AML-193 (cell line): ENCODE data around the gene ATP2C2.
"Not testable (repeated sequence)": the region's sequence is repeated elsewhere in the genome, so short reads cannot be mapped to it uniquely, and the experiment has no call there.

Experiments
- DNase-seq, 2 experiments: peaks; one replicate each; lab custom pipeline; 2025; lab: John Stamatoyannopoulos, UW

The ATP2C2 gene

DNA sequence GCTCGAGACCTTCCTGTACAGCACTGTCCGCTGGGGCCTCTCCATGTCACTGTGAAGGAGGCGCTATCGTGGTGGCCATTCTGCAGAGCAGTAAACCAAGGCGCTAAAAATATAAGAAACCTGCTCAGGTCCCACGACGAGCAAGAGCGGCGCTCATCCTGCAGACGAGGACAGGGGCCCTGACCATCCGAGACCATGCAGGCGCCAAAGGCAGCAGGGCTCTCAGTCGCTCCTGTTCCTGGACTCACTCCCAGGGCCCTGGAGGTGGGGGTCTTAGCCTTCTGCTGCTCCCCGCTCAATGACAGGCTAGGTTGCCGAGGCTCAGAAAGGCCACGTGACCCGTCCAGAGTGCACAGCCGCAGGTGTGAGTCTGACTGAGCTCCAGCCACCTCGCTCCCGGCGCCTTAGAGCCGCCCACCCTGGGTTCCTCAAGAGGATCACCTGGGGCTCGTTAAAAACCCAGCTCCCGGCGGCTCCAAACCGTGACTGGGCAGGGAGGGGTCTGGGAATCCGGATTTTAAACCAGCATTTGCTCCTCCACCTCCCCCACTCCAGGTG lies 509 bp upstream of the ATP2C2 start:
- no peak for DNase-seq

DNA sequence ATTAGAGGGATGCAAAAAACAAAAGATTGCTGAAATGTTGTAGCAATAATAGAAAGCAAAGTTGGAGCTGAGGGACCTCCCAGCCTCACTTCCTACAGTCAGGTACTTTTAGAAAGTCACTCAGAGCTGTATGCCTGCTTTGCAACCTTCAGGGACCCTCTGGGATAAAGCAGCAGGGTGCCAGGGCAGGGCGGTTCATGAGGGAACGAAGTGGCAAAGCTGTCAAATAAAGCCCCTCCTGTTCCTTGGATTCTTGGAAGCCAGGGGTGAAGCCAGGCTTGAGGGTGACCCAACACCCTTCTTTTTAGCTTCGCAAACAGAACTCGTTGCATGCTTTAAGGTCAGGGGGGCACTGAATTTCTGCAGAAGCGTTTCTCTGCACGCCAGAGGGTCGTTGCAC lies 767 bp downstream of the ATP2C2 start:
- DNase-seq, result no peak

GRCh38 chr16:84369938-84370627 lies 1.7 kb downstream of the ATP2C2 start:
- DNase-seq, result no peak

- no peak for DNase-seq
Measured at GRCh38 chr16:84370723-84371552, 2.6 kb downstream of the ATP2C2 start.

- no peak for DNase-seq
Measured at GRCh38 chr16:84371553-84371865, 3.2 kb downstream of the ATP2C2 start.

DNA sequence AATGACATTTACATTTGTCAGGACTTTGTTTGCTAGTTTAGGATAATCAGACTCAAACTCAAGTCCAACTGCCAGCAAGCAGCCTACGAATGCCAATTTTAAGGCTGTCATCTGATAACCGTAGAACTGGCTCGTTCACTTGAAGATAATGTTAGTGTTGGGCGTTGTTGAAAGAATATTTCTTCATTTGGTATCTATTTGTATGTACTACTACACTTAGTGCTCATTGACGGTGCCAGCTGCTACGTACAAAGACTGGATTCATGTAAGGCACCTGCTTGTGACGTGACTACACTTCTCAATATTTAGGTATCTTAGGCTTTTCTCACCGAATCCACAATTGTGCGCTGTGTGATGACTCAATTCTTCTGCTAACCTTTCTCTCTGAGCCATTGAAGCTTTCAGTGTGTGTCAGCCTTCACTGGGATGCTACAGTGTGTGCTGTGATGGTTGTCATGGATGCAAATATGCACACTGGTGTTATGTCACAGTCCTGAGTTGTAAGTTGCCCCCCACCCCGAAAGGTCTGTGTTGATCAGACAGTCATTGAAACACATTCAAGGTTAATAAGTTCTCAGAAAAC lies 5.7 kb downstream of the ATP2C2 start:
- no peak for DNase-seq

- no peak for DNase-seq
Measured at GRCh38 chr16:84378099-84378498, 9.8 kb downstream of the ATP2C2 start.

DNA sequence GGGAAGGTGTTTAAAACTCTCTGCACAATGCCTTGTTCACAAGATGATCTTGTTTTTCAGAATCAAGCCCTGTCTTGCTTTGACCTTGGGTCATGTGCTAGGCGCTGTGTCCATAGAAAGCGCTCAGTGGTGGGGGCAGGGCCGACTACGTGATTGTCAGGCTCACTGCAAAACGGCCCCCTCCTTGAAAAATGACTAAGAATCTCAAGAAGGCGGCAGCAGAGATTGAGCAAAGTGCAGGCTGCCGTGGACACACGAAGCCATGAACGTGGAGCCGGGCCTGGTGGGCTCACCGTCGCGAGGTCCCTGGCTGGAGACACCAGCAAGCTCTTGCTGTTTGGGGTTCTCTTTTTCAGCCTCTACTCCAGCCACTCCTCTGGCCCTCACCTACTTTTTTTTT lies 10.2 kb downstream of the ATP2C2 start:
- DNase-seq, result no peak

DNA sequence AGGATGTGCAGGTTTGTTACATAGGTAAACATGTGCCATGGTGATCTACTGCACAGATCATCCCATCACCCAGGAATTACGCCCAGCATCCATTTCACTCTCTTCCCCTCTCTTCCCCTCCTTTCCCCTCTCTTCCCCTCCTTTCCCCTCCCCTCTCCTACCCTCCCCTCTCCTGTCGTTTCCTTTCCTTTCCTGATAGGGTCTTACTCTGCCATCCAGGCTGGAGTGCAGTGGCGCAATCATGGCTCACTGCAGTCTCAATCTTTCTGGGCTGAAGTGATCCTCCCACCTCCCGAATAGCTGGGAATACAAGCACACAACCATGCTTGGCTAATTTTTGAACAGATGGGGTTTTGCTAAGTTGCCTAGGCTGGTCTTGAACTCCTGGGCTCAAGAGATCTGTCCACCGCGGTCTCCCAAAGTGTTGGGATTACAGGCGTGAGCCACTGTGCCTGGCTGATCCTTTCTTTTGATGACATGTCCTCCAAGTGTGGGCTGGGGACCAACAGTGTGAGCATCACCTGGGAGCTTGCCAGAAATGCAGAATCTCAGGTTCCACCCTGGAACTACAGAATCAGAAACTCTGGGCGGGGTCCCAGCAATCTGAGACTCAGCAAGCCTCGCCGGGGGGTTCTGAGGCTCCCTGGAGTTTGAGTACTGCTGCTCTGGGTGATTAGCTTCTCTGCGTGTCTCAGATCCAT lies 10.8 kb downstream of the ATP2C2 start:
- no peak for DNase-seq

DNA sequence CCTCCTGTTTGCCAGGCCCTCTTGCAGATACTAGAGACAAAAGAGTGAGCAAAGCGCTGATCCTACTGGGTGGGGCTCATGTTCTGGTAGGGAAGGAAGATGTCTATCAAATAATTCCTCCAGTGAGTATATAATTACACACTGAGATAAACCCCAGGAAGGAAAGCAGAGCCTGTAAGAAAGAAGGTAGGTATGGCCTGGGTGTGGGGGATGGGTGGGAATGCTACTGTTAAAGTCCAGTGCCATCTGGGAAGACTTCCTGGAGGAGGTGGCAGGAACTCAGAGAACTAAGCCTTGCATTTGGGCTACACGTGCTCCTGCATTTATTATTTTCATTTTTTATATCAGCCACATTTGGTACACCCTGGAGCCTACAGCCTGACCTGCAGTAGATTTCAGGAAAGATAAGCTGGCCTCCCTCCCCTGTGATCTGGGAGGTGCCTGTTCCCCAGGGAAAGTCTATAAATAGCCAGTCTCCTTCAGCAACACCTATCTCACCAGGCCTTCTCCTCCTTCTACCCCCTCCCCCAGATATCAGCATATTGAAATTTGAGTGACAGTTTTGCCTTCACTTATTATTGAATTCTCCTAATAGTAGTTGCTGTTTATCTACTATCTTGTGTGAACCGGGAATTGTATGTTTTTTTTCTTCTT lies 11.5 kb downstream of the ATP2C2 start:
- no peak for DNase-seq

DNA sequence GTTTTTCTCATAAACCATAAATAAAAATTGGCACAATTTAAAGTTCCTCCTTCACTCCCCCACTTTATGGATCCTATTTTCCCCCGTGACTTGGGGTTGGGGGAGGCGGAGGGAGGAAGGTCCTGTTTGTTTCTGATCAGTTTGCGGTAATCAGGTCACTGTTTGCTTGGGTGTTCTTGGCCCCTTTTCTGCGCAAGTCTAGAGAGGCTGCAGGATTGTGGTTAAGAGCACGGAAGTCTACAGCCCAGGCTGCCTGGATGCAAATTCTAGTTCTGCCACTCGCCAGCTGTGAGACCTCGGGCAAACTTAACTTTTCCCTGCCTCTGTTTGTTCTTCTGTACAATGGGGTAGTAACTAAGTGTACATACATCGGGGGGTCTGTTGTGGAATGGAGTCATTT lies 12.1 kb downstream of the ATP2C2 start:
- DNase-seq, result no peak

DNA sequence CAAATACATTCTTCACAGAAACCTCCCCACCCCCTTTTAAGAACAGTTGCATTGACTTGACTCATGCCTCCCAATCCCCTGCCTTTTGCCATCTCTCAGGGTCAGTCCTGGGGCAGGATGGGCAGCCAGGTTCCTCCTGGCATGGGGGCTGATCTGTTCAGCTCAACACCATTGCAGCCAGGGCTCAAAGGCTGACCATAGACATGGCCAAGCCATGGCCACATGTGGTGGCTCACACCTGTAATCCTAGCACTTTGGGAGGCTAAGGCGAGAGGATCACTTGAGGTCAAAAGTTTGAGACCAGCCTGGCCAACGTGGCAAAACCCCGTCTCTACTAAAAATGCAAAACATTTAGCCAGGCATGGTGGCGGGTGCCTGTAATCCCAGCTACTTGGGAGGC lies 14.1 kb downstream of the ATP2C2 start:
- DNase-seq, result no peak

DNA sequence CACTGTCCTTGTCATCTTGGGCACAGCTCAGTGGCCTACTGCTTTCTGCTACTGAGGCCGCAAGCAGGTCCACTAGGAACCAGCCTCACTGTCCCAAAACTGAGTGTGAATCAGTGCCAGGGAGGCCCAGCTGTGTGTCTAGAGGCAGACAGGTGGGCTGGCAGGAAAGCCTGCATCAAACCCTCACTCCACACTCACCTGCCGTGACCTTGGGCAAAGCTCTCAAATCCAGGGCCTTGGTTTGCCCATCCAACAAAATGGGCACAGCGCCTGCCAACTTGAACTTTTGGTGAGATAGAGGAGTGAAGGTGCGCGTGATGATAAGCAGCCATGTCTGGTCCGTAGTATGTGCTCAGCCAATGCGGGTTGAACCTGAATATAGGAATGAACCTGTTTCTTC lies 14.8 kb downstream of the ATP2C2 start:
- no peak for DNase-seq

- no peak for DNase-seq
Measured at GRCh38 chr16:84386047-84386446, 17.7 kb downstream of the ATP2C2 start.

- DNase-seq, result no peak
Measured at GRCh38 chr16:84387021-84387420, 18.7 kb downstream of the ATP2C2 start.

- no peak for DNase-seq
Measured at GRCh38 chr16:84390131-84390785, 21.9 kb downstream of the ATP2C2 start.

- DNase-seq, result no peak
Measured at GRCh38 chr16:84391151-84392030, 23.1 kb downstream of the ATP2C2 start.

GRCh38 chr16:84392031-84392360 lies 23.7 kb downstream of the ATP2C2 start:
- DNase-seq, result no peak

DNA sequence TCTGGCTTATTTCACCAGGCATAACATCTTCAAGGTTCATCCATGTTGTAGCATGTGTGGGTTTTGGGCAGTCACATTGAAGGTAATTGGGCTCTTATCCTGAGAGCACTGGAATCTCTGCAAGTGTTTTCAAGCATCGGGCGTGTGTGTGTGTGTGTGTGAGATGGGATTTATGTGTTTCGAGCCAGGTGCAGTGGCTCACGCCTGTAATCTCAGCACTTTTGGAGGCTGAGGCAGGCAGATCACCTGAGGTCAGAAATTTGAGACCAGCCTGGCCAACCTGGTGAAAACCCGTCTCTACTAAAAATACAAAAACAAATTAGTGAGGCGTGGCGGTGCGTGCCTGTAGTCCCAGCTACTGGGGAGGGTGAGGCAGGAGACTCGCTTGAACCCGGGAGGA lies 27.7 kb downstream of the ATP2C2 start:
- DNase-seq, result not testable (repeated sequence)

DNA sequence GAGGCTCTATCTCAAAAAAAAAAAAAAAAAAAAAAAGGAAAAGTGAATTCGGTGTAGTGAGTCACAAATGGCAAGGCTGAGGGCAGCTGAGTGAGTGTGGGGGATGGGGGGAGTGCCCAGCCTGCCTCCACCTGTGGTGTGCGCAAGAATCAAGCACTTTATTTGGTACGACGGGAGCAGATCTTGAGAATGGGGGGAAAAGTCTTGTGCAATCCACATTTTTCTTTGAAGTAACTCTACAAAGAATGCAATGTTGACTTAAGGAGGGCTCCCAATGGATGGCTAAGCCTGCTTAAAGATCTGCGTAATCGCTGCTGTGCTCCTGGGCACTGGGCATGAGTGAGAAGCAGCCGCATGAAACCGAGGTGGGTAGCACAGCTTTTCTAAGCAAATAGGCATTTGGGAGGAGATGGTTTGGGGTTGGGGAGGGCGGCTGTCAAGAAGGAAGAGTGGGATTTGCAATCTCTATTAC lies 28.2 kb downstream of the ATP2C2 start:
- DNase-seq, result no peak
